GM13977 (cell line): ENCODE data around the gene PHRF1.

Experiments used
- DNase-seq: peaks from one replicate; pipeline ENCODE4 v3.0.0; 2012; ENCODE audit warnings: low spot score
- in situ Hi-C: fragments of 300-500 bp; cut with MboI; formaldehyde crosslinking; loops from one replicate; pipeline ENCODE4 v1.12.0; 2022; ENCODE audit warnings: low sequenced_read_pairs, low pct_unique_long_range_greater_than_20kb, mixed read lengths, inconsistent platforms; ENCODE audit not compliant: unreplicated experiment
- TF ChIP-seq, protein P1 (sequence below): IDR thresholded peaks from 2 replicates; pipeline ENCODE4 v1.5.1; 2012; ENCODE audit warnings: mild to moderate bottlenecking, control low read depth; ENCODE audit not compliant: insufficient read depth; ENCODE audit errors: extremely low read depth, missing control alignments

PHRF1 gene

DNA sequence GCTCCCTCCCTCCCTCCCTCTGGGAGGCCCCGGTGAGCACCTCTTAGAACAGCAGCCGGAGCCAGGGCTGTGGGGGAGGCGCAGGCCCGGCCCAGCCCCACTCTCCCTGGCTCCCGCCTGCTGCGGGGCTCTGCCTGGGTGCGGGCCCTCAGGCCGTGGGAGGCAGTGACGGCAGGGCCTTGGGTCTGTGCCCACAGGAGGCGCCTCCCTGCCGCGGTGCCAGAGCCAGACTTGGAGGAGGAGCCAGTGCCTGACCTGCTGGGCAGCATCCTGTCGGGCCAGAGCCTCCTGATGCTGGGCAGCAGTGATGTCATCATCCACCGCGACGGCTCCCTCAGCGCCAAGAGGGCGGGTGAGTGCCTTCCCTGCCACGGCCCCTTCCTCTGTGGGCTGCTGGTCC lies 30.0 kb downstream of the PHRF1 start:
- in situ Hi-C loops, result no loop called here
- TF ChIP-seq, protein P1, sequence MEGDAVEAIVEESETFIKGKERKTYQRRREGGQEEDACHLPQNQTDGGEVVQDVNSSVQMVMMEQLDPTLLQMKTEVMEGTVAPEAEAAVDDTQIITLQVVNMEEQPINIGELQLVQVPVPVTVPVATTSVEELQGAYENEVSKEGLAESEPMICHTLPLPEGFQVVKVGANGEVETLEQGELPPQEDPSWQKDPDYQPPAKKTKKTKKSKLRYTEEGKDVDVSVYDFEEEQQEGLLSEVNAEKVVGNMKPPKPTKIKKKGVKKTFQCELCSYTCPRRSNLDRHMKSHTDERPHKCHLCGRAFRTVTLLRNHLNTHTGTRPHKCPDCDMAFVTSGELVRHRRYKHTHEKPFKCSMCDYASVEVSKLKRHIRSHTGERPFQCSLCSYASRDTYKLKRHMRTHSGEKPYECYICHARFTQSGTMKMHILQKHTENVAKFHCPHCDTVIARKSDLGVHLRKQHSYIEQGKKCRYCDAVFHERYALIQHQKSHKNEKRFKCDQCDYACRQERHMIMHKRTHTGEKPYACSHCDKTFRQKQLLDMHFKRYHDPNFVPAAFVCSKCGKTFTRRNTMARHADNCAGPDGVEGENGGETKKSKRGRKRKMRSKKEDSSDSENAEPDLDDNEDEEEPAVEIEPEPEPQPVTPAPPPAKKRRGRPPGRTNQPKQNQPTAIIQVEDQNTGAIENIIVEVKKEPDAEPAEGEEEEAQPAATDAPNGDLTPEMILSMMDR, result no peak
- DNase-seq, result no peak

DNA sequence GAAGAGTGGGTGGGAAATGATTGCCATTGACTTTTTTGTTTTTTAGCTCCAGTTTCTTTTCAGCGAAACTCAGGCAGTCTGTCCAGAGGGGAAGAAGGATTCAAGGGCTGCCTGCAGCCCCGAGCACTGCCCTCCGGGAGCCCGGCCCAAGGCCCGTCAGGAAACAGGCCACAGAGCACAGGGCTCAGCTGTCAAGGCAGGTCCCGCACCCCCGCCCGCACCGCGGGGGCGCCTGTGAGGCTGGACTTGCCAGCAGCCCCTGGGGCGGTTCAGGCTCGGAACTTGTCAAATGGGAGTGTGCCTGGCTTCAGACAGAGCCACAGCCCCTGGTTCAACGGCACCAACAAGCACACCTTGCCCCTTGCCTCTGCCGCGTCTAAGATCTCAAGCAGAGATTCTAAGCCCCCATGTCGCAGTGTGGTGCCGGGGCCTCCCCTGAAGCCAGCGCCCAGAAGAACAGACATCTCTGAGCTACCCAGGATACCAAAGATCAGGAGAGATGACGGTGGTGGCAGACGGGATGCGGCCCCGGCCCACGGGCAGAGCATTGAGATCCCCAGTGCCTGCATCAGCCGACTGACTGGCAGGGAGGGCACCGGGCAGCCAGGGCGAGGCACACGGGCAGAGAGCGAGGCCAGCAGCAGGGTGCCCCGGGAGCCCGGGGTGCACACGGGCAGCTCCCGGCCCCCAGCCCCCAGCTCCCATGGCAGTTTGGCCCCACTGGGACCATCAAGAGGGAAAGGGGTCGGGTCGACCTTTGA lies 30.9 kb downstream of the PHRF1 start:
- DNase-seq, result no peak
- TF ChIP-seq, protein P1, result no peak
- in situ Hi-C loops, result no loop called here

DNA sequence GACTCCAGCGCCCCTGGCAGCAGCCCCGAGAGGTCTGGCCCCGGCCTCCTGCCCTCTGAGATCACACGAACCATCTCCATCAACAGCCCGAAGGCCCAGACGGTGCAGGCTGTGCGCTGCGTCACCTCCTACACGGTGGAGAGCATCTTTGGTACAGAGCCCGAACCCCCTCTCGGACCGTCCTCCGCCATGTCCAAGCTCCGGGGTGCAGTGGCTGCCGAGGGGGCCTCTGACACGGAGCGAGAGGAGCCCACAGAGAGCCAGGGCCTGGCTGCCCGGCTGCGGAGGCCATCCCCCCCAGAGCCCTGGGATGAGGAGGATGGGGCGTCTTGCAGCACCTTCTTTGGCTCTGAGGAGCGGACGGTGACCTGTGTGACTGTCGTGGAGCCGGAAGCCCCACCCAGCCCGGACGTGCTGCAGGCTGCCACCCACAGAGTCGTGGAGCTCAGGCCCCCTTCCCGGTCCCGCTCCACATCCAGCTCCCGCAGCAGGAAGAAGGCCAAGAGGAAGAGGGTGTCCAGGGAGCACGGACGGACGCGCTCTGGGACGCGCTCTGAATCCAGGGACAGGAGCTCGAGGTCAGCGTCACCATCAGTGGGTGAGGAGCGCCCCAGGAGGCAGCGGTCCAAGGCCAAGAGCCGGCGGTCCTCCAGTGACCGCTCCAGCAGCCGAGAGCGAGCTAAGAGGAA lies 31.8 kb downstream of the PHRF1 start:
- TF ChIP-seq, protein P1, result no peak
- in situ Hi-C loops, result no loop called here
- no peak for DNase-seq

DNA sequence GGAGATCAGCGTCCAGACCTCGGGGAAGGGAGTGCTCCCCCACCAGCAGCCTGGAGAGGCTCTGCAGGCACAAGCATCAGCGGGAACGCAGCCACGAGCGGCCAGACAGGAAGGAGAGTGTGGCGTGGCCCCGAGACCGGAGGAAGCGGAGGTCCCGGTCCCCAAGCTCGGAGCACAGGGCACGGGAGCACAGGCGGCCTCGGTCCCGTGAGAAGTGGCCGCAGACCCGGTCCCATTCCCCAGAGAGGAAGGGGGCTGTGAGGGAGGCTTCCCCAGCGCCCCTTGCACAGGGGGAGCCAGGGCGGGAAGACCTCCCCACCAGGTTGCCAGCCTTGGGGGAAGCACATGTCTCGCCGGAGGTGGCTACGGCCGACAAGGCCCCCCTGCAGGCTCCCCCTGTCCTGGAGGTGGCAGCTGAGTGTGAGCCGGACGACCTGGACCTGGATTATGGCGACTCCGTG lies 32.6 kb downstream of the PHRF1 start:
- TF ChIP-seq, protein P1, result no peak
- in situ Hi-C loops, result no loop called here
- DNase-seq, result no peak

DNA sequence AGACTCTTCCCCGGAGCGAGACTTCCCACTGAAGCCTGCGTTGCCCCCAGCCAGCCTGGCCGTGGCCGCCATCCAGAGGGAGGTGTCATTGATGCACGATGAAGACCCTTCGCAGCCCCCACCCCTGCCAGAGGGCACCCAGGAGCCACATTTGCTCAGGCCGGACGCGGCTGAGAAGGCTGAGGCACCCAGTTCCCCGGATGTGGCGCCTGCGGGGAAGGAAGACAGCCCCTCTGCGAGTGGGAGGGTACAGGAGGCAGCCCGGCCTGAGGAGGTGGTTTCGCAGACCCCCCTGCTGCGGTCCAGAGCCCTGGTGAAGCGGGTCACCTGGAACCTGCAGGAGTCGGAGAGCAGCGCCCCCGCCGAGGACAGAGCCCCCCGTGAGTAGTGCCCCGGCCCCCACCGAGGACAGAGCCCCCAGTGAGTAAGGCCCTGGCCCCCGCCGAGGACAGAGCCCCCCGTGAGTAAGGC lies 33.1 kb downstream of the PHRF1 start:
- in situ Hi-C loops, result no loop called here
- TF ChIP-seq, protein P1, result no peak
- no peak for DNase-seq

DNA sequence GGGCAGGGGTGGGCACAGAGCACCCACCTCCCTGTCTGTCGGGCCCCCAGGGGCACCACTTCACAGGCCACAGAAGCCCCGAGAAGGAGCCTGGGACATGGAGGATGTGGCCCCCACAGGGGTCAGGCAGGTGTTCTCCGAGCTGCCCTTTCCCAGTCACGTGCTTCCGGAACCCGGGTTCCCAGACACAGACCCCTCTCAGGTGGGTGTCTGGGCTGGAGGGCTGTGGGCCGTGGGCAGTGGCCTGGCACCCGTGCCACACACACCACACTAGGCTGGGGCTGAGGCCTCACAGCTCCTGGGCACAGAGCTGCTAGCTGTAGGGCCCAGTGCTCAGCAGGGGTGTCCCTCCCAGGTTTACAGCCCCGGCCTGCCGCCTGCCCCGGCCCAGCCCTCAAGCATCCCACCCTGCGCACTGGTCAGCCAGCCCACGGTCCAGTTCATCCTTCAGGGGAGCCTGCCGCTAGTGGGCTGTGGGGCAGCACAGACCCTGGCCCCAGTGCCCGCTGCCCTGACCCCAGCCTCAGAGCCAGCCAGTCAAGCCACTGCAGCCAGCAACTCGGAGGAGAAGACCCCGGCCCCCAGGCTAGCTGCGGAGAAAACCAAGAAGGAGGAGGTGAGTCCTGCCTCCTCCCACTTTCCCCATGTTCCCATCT lies 34.0 kb downstream of the PHRF1 start:
- TF ChIP-seq, protein P1, result no peak
- in situ Hi-C loops, result no loop called here
- no peak for DNase-seq
